GM12892 (cell line): ENCODE data around the gene REX1BD.

Source experiments
- POLR2A ChIP-seq: IDR thresholded peaks from 2 replicates; pipeline ENCODE4 v1.6.1; 2011; ENCODE audit warnings: low read depth, low read length, control low read depth
- POLR2AphosphoS5 ChIP-seq: IDR thresholded peaks from 2 replicates; pipeline ENCODE4 v1.6.1; 2011; ENCODE audit warnings: low read depth, low read length, control low read depth
- TAF1 ChIP-seq: IDR thresholded peaks from 2 replicates; pipeline ENCODE4 v1.6.1; 2011; ENCODE audit warnings: low read depth, mild to moderate bottlenecking, control low read depth, low read length, borderline replicate concordance

DNA sequence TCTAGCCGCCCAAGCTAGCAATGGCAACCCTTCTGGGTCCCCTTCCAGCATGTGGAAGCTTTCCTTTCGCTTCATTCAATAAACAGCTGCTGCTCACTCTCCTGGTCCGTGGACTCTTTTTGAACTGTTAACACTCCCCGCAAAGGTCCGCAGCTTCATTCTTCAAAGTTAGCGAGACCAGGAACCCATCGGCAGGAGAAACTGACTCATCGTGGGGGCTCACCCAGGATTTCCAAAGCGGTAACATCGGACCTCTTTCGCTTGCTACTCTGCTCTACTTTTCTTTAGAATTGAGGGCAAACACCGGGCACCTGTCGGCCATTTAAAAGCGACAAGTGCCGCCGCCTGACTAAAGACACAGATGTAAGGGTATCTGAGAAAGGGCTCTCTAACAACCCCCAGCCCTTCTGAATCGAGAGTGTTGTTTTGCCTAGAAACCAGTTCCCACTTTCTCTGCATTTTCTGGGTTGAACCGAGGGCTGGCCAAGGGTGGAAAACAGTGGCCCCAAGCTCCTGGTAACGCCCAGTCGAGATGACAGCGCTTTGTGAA is 11.2 kb upstream of the REX1BD start:
- peak; percentile 58 for TF ChIP-seq POLR2A
- peak; percentile 24; the same call in 1 of the 2 replicates for TF ChIP-seq POLR2AphosphoS5
- no peak for TF ChIP-seq TAF1
